Stimulated activated CD4-positive, alpha-beta T cell treated with anti-CD3 and anti-CD28 coated beads, TNF-alpha, amount 100 ng/mL, for 24 hours (primary cell): ENCODE measurements around the gene TNXB.
"Not testable (repeated sequence)": the region's sequence is repeated elsewhere in the genome, so short reads cannot be mapped to it uniquely, and the experiment has no call there.

Experiments used
- DNase-seq, 3 experiments: peaks; one replicate each; pipeline ENCODE4 v3.0.0-alpha.2; 2020; ENCODE audit warnings: low read depth in 3 of 3

Gene TNXB

GRCh38 chr6:32112431-32112980 is 3.4 kb upstream of the TNXB start:
- no peak for DNase-seq

GRCh38 chr6:32111424-32112066 is 2.4 kb upstream of the TNXB start:
- DNase-seq: no peak

- no peak for DNase-seq
These were observed 1.5 kb upstream of the TNXB start for GRCh38 chr6:32110632-32111031.

GRCh38 chr6:32109765-32110160 is 625 bp upstream of the TNXB start:
- DNase-seq: no peak

GRCh38 chr6:32108727-32109113 is 418 bp downstream of the TNXB start:
- no peak for DNase-seq

- no peak for DNase-seq
These were observed 977 bp downstream of the TNXB start for GRCh38 chr6:32108094-32108627.

- no peak for DNase-seq
These were observed 1.7 kb downstream of the TNXB start for GRCh38 chr6:32107406-32107805.

GRCh38 chr6:32105433-32105832 is 3.7 kb downstream of the TNXB start:
- DNase-seq: no peak

GRCh38 chr6:32102255-32102654 is 6.9 kb downstream of the TNXB start:
- no peak for DNase-seq

- DNase-seq: not testable (repeated sequence)
These were observed 8.9 kb downstream of the TNXB start for GRCh38 chr6:32100251-32100650.

GRCh38 chr6:32097364-32097763 is 11.8 kb downstream of the TNXB start:
- no peak for DNase-seq

GRCh38 chr6:32096394-32097258 is 12.5 kb downstream of the TNXB start:
- no peak for DNase-seq

GRCh38 chr6:32096087-32096393 is 13.1 kb downstream of the TNXB start:
- DNase-seq: no peak

- no peak for DNase-seq
These were observed 13.6 kb downstream of the TNXB start for GRCh38 chr6:32095338-32096086.

- DNase-seq: no peak
These were observed 16.2 kb downstream of the TNXB start for GRCh38 chr6:32092760-32093497.

GRCh38 chr6:32089082-32089828 is 19.9 kb downstream of the TNXB start:
- no peak for DNase-seq

- DNase-seq: no peak
These were observed 20.6 kb downstream of the TNXB start for GRCh38 chr6:32088487-32089049.

GRCh38 chr6:32087574-32088486 is 21.3 kb downstream of the TNXB start:
- peak; percentile 36 to 77 (median 37) for DNase-seq
